ENCODE measurements around the gene SWSAP1. TPM values are rescaled to one million over a fixed set of nuclear protein-coding genes. Genes with fewer than 3 reads are reported as not detected.

Gene SWSAP1
- total RNA-seq, 1 experiment from 2014 or later: 4.8 TPM

DNA sequence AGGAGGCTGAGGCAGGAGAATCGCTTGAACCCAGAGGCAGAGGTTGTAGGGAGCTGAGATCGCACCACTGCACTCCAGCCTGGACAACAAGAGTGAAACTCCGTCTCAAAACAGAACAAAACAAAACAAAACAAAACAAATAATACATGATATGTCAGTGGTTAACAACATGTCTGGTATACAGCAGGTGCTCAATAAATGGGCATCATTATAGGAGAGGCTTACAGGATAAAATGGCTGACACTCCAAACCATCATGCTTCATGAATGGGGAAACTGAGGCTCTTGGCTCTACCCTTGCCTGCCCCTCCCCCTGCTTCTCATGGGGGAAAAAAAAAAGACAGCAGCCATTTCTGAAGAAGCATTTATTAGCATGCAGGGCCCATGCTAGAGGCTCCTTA, 32.0 kb upstream of the SWSAP1 start:
- Histone ChIP-seq H3K4me1 (replicated peaks; ENCODE audit: insufficient read depth) (peaks cover 42% of the 10 kb centered on the region), H3K27ac (no peak overlapping the region), H3K4me3 (no peak overlapping the region), H3K27me3 (ENCODE audit: insufficient read depth, low read depth) (no peaks in the 10 kb centered on the region), H2AFZ (no peak overlapping the region), H3K9me3 (ENCODE audit: insufficient read depth, low read depth) (no peaks in the 10 kb centered on the region), H3K9me2 (ENCODE audit: insufficient read depth) (no peaks in the 10 kb centered on the region), H3K4me2 (no peak overlapping the region), H4K20me1 (ENCODE audit: insufficient read depth) (no peaks in the 10 kb centered on the region), H3K79me2 (ENCODE audit: low read depth) (peaks cover 42% of the 10 kb centered on the region), H3F3A (ENCODE audit: insufficient read depth, low read depth) (peaks cover 61% of the 10 kb centered on the region), H3K36me3 (ENCODE audit: low read depth) (peaks cover 17% of the 10 kb centered on the region)
- intact Hi-C loops (cut with micrococcal nuclease; ENCODE audit: unreplicated experiment): no loop called here
- ChIA-PET POLR2A (ENCODE audit: unreplicated experiment) (no interaction called here), CTCF (no interaction called here)
- BruUV-seq (replicated peaks): no TSS peak
- no peak for TF ChIP-seq EZH2 (IDR thresholded peaks at IDR 0.05; ENCODE audit: low read depth)
- TF ChIP-seq, protein P1, sequence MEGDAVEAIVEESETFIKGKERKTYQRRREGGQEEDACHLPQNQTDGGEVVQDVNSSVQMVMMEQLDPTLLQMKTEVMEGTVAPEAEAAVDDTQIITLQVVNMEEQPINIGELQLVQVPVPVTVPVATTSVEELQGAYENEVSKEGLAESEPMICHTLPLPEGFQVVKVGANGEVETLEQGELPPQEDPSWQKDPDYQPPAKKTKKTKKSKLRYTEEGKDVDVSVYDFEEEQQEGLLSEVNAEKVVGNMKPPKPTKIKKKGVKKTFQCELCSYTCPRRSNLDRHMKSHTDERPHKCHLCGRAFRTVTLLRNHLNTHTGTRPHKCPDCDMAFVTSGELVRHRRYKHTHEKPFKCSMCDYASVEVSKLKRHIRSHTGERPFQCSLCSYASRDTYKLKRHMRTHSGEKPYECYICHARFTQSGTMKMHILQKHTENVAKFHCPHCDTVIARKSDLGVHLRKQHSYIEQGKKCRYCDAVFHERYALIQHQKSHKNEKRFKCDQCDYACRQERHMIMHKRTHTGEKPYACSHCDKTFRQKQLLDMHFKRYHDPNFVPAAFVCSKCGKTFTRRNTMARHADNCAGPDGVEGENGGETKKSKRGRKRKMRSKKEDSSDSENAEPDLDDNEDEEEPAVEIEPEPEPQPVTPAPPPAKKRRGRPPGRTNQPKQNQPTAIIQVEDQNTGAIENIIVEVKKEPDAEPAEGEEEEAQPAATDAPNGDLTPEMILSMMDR (conservative IDR thresholded peaks at IDR 0.05): no peak
- DNase-seq: no peak

DNA sequence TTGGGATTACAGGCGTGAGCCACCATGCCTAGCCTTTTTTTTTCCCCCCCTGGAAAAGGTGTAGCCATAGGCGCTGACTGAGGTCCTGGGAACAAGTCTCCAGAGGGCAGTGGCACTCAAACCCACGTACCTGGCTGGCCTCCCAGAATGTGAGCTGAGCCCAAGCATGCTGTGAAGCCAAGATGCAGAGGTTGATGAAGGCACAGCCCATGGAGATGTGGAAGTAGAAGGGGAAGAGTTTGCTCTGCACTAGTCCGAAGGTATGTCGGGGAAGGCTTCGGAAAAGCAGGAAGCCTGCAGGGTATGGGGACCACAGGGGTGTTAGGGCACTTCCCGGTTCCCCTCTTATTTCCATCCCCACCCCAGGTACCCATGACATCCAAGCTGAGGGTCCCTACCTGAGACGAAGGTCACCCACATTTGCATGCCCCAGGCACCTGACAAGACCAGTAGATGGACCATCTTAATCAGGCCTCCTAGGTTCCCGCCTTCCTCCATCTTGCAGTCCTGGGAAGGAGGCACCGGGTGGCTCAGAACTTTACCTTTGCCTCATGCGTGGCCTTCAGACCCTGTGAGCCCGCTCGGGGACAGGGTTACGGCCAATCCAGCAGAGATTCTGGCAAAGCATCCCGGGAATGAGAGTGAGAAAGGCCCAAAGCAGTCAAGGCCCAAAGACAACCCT, 29.2 kb upstream of the SWSAP1 start:
- Histone ChIP-seq H3K9me3 (ENCODE audit: insufficient read depth, low read depth) (no peaks in the 10 kb centered on the region), H3K4me2 (peak overlapping the region; percentile 92), H3K9me2 (ENCODE audit: insufficient read depth) (no peaks in the 10 kb centered on the region), H3K27ac (peak overlapping the region; percentile 61), H3K36me3 (ENCODE audit: low read depth) (peaks cover 17% of the 10 kb centered on the region), H3F3A (ENCODE audit: insufficient read depth, low read depth) (peaks cover 54% of the 10 kb centered on the region), H3K79me2 (ENCODE audit: low read depth) (peaks cover 29% of the 10 kb centered on the region), H3K27me3 (ENCODE audit: insufficient read depth, low read depth) (no peaks in the 10 kb centered on the region), H3K4me1 (replicated peaks; ENCODE audit: insufficient read depth) (peaks cover 36% of the 10 kb centered on the region), H3K4me3 (peak overlapping the region; percentile 90), H4K20me1 (ENCODE audit: insufficient read depth) (no peaks in the 10 kb centered on the region), H2AFZ (peak overlapping the region; percentile 80; the same call in 1 of the 2 replicates)
- intact Hi-C loops (cut with micrococcal nuclease; ENCODE audit: unreplicated experiment): loop anchor here (2.0 kb wide), 1 partner anchor 50 kb away; no protein-coding TSS in a partner anchor
- CTCF ChIA-PET: interaction anchor here (0.6 to 1.4 kb wide), 2 partner anchors 31 to 51 kb away, joined by 3 to 6 read pairs; no protein-coding TSS in a partner anchor
- TF ChIP-seq EZH2 (IDR thresholded peaks at IDR 0.05; ENCODE audit: low read depth): no peak
- TF ChIP-seq, protein P1 (conservative IDR thresholded peaks at IDR 0.05): no peak
- peak; percentile 22 to 53 for DNase-seq
- POLR2A ChIA-PET (ENCODE audit: unreplicated experiment): interaction anchor here (0.5 kb wide), 1 partner anchor 251 kb away, joined by 3 read pairs; no protein-coding TSS in a partner anchor
- no TSS peak for BruUV-seq (replicated peaks)

DNA sequence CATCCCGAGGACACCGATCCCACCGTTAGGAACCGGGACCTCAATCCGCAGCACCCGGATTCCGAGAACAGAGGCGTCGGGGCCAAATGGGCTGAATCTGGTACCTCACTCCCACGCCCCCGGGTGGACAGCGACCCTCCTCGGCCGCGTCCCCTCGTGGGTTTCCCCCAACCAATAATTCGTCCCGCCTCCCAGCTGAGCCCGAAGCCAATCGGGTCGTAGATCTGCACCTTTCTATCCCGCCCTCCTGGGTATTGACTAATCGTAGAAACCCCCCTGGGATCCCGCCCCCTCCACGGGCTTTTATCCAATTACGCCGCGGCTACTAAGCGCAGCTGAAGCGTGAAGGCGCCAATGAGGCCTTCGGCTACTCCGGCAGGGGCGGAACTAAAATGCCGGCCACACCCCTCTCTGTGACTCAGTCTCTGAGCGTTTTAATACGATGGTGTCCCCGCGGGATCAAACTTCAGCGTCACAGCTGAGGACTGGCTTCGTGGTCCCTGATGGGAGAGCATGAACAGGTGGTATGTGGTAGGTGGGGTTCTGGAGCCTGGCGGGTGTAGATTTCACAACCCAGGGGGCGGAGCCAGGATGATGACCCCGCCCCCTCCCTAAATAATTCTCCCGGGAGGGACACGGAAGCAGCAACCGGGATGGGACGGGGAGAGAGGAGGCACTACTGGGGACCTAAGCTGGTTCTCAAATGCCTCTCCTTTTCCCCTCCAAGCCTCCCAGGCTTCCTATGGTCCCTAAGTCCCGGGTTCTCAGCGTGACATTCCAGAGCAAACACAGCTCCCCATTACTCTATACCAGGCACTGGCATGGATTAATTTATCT, 28.1 kb upstream of the SWSAP1 start, which contains the start of the genes CCDC159 and TMEM205:
CCDC159 (plus strand) TSS at position 416 of the 837 bp plus-strand sequence; CDS start at position 504, 88 bp downstream.
TMEM205 (minus strand) TSS at position 165 of the 837 bp plus-strand sequence. CDS start 649 bp downstream, outside the sequence.
- POLR2A ChIA-PET (ENCODE audit: unreplicated experiment): interaction anchor here (0.5 to 0.7 kb wide), 7 partner anchors 35 to 250 kb away, joined by 3 to 25 read pairs (median 4); no protein-coding TSS in a partner anchor
- TF ChIP-seq, protein P1 (conservative IDR thresholded peaks at IDR 0.05): no peak
- Histone ChIP-seq H4K20me1 (ENCODE audit: insufficient read depth) (no peaks in the 10 kb centered on the region), H2AFZ (peak within 1 kb of the TSS; percentile 80), H3K9me2 (ENCODE audit: insufficient read depth) (no peaks in the 10 kb centered on the region), H3K27me3 (ENCODE audit: insufficient read depth, low read depth) (no peaks in the 10 kb centered on the region), H3K4me3 (peak within 1 kb of the TSS; percentile 90), H3K79me2 (ENCODE audit: low read depth) (peaks cover 29% of the 10 kb centered on the region), H3K4me1 (replicated peaks; ENCODE audit: insufficient read depth) (peaks cover 36% of the 10 kb centered on the region), H3K27ac (peak within 1 kb of the TSS; percentile 67), H3F3A (ENCODE audit: insufficient read depth, low read depth) (peaks cover 53% of the 10 kb centered on the region), H3K4me2 (peak within 1 kb of the TSS; percentile 92), H3K9me3 (ENCODE audit: insufficient read depth, low read depth) (no peaks in the 10 kb centered on the region), H3K36me3 (ENCODE audit: low read depth) (peaks cover 14% of the 10 kb centered on the region)
- no TSS peak for BruUV-seq (replicated peaks)
- peak; percentile 98 to 99 for DNase-seq
- intact Hi-C loops (cut with micrococcal nuclease; ENCODE audit: unreplicated experiment): loop anchor here (1.0 to 2.0 kb wide), 2 partner anchors 22 to 29 kb away; no protein-coding TSS in a partner anchor
- CTCF ChIA-PET: interaction anchor here (0.5 to 1.4 kb wide), 2 partner anchors 52 to 76 kb away, joined by 3 to 8 read pairs; no protein-coding TSS in a partner anchor
